OCI-LY7 (cell line): ENCODE data around the gene PCNT. TPM values are rescaled to one million over a fixed set of nuclear protein-coding genes. Genes with fewer than 3 reads are reported as not detected.

Experiments used
- BruUV-seq: library from RNA; stranded (reverse); fragments of 400-500 nt; replicated peaks from 2 replicates; lab custom pipeline; 2021; lab: Mats Ljungman, UMichigan
- CTCF ChIA-PET: fragments of 300-600 bp; sonication (Branson Sonifier 250); formaldehyde crosslinking; loops from one replicate; lab custom pipeline; 2022; ENCODE audit warnings: antibody characterized with exemption; ENCODE audit not compliant: unreplicated experiment; lab: Charles Lee
- POLR2A ChIA-PET: fragments of 300-600 bp; sonication (Branson Sonifier 250); formaldehyde crosslinking; loops from one replicate; lab custom pipeline; 2022; ENCODE audit warnings: antibody characterized with exemption; lab: Charles Lee
- DNase-seq: peaks from one replicate; pipeline ENCODE4 v3.0.0-alpha.2; 2015; ENCODE audit warnings: low spot score
- H2AFZ ChIP-seq: fragments of 200-600 bp; sonication (generic), shearing (Covaris generic); 2 replicates; pipeline ENCODE4 v1.6.1; 2014; ENCODE audit warnings: mild to moderate bottlenecking, antibody characterized with exemption, low read length, moderate library complexity
- H3K27ac ChIP-seq: fragments of 200-600 bp; sonication (generic); 2 replicates; pipeline ENCODE4 v1.5.1; 2014; ENCODE audit warnings: mixed run types, low read depth, mild to moderate bottlenecking, moderate library complexity, low read length, inconsistent platforms; ENCODE audit not compliant: poor library complexity, severe bottlenecking
- H3K36me3 ChIP-seq: fragments of 200-600 bp; sonication (generic); 2 replicates; pipeline ENCODE4 v1.6.1; 2014; ENCODE audit warnings: mild to moderate bottlenecking, antibody characterized with exemption, low read length, moderate library complexity, mixed read lengths; ENCODE audit not compliant: insufficient read depth
- H3K4me1 ChIP-seq: fragments of 200-600 bp; sonication (generic); 2 replicates; pipeline ENCODE4 v1.5.1; 2014; ENCODE audit warnings: mild to moderate bottlenecking, low read length; ENCODE audit not compliant: insufficient read depth, poor library complexity, severe bottlenecking
- H3K4me2 ChIP-seq: fragments of 200-600 bp; sonication (generic); 2 replicates; pipeline ENCODE4 v1.6.1; 2014; ENCODE audit warnings: mild to moderate bottlenecking, low read length
- H3K4me3 ChIP-seq: fragments of 200-600 bp; sonication (generic); 2 replicates; pipeline ENCODE4 v1.5.1; 2014; ENCODE audit warnings: mild to moderate bottlenecking, low read depth, low read length; ENCODE audit not compliant: poor library complexity, severe bottlenecking
- H3K79me2 ChIP-seq: fragments of 200-600 bp; sonication (generic); 2 replicates; pipeline ENCODE4 v1.6.1; 2016; ENCODE audit warnings: low read depth, mild to moderate bottlenecking, low read length, moderate library complexity, mixed read lengths; ENCODE audit not compliant: insufficient read depth
- H3K9me2 ChIP-seq: fragments of 200-600 bp; sonication (generic); 2 replicates; pipeline ENCODE4 v1.6.1; 2016; ENCODE audit warnings: mild to moderate bottlenecking, low read length, mixed read lengths; ENCODE audit not compliant: insufficient read depth
- H3K9me3 ChIP-seq: fragments of 200-600 bp; sonication (generic); 2 replicates; pipeline ENCODE4 v1.6.1; 2014; ENCODE audit warnings: mild to moderate bottlenecking, mixed run types, low read length, mixed read lengths
- H4K20me1 ChIP-seq: fragments of 200-600 bp; sonication (generic); 2 replicates; pipeline ENCODE4 v1.6.1; 2014; ENCODE audit warnings: mild to moderate bottlenecking, antibody characterized with exemption, low read length, moderate library complexity, mixed read lengths; ENCODE audit not compliant: insufficient read depth
- EZH2phosphoT487 ChIP-seq: fragments of 200-600 bp; sonication (generic); IDR thresholded peaks from 2 replicates; pipeline ENCODE4 v1.6.1; 2018; ENCODE audit warnings: low read depth, borderline replicate concordance, mild to moderate bottlenecking, mixed run types, antibody characterized with exemption, low read length, moderate library complexity, mixed read lengths
- intact Hi-C: fragments of 100-400 bp; cut with micrococcal nuclease; formaldehyde crosslinking; loops from one replicate; pipeline ENCODE4 v1.10.0; 2022; ENCODE audit not compliant: unreplicated experiment
- total RNA-seq, 2 experiments: library from RNA; depleted of rRNA in 1 of 2; stranded (reverse); fragments of >200 nt in 1 of 2; shearing (Covaris generic) in 1 of 2; gene quantifications; 2 replicates each; pipeline ENCODE4 v1.2.3, GENCODE V29; 2014 to 2022
- TF ChIP-seq, protein P1 (sequence below): fragments of 200-600 bp; sonication (generic); conservative IDR thresholded peaks from 2 replicates; pipeline ENCODE4 v1.5.1; 2014; ENCODE audit warnings: mild to moderate bottlenecking, antibody characterized with exemption, low read length, moderate library complexity, mixed read lengths

The PCNT gene
- total RNA-seq, 2 experiments from 2014 or later, result 48.4 to 84.1 TPM

DNA sequence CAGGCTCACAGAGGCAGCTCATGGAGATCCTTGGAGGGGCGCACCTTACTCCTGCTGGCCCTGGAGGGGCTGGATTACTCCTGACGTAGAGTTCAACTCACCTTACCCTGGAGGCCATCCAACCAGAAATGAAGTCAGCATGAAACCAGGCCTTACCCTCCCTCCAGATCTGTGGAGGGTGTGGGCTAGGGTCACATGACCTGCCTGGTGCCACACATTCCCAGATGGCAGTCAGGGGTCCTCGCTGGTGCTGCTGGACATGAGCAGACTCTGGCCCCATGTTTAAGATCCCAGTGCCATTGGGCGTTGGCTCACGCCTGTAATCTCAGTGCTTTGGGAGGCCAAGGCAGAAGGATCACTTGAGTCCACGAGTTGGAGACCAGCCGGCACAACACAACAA, 4.8 kb upstream of the PCNT start:
- DNase-seq, result no peak
- POLR2A ChIA-PET, result no interaction called here
- Histone ChIP-seq H3K36me3 (peaks cover 88% of the 10 kb centered on the region), H3K9me2 (no peaks in the 10 kb centered on the region), H4K20me1 (peaks cover 25% of the 10 kb centered on the region), H3K4me3 (no peak overlapping the region), H2AFZ (no peak overlapping the region), H3K4me2 (no peak overlapping the region), H3K79me2 (peaks cover 51% of the 10 kb centered on the region), H3K9me3 (no peaks in the 10 kb centered on the region), H3K27ac (no peak overlapping the region), H3K4me1 (peaks cover 19% of the 10 kb centered on the region)
- CTCF ChIA-PET, result no interaction called here
- BruUV-seq, result no TSS peak
- intact Hi-C loops, result no loop called here
- TF ChIP-seq EZH2phosphoT487, result no peak
- TF ChIP-seq, protein P1, sequence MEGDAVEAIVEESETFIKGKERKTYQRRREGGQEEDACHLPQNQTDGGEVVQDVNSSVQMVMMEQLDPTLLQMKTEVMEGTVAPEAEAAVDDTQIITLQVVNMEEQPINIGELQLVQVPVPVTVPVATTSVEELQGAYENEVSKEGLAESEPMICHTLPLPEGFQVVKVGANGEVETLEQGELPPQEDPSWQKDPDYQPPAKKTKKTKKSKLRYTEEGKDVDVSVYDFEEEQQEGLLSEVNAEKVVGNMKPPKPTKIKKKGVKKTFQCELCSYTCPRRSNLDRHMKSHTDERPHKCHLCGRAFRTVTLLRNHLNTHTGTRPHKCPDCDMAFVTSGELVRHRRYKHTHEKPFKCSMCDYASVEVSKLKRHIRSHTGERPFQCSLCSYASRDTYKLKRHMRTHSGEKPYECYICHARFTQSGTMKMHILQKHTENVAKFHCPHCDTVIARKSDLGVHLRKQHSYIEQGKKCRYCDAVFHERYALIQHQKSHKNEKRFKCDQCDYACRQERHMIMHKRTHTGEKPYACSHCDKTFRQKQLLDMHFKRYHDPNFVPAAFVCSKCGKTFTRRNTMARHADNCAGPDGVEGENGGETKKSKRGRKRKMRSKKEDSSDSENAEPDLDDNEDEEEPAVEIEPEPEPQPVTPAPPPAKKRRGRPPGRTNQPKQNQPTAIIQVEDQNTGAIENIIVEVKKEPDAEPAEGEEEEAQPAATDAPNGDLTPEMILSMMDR, result no peak

DNA sequence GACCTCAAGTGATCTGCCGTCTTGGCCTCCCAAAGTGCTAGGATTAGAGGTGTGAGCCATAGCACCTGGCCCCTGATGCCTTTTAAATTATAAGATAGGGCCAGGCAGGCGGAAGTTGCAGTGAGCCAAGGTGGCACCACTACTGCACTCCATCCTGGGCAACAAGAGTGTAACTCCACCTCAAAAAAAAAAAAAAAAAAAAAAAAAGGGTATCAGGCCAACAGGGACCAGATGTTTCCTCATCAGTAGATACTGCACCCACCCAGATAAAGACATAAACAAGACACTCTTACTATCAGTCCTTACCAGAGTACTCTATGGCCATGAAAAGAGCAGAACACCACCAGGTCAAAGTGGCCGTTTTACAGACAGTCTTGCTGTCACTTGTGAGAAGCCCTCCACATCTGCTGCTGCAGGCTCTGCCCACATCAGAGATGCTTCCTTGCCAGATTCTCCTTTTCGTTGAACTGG, 3.6 kb upstream of the PCNT start:
- Histone ChIP-seq H3K4me1 (peaks cover 19% of the 10 kb centered on the region), H4K20me1 (peaks cover 25% of the 10 kb centered on the region), H3K4me3 (peak overlapping the region; percentile 86), H3K27ac (no peak overlapping the region), H3K9me3 (no peaks in the 10 kb centered on the region), H3K36me3 (peaks cover 76% of the 10 kb centered on the region), H3K9me2 (no peaks in the 10 kb centered on the region), H2AFZ (no peak overlapping the region), H3K79me2 (peaks cover 58% of the 10 kb centered on the region), H3K4me2 (peak overlapping the region; percentile 80)
- intact Hi-C loops, result no loop called here
- POLR2A ChIA-PET, result no interaction called here
- no TSS peak for BruUV-seq
- TF ChIP-seq EZH2phosphoT487, result no peak
- TF ChIP-seq, protein P1, result no peak
- peak; percentile 33 for DNase-seq
- CTCF ChIA-PET, result no interaction called here
